H1 (cell line): ENCODE measurements around the gene PPIB. TPM values are rescaled to one million over a fixed set of nuclear protein-coding genes. Genes with fewer than 3 reads are reported as not detected.

Source experiments
- CTCF ChIA-PET: fragments of 300-600 bp; sonication (Branson Sonifier 250); formaldehyde crosslinking; loops from one replicate; lab custom pipeline; 2021; ENCODE audit not compliant: partially characterized antibody; lab: Charles Lee
- POLR2A ChIA-PET: fragments of 300-600 bp; sonication (Branson Sonifier 250); formaldehyde crosslinking; loops from one replicate; lab custom pipeline; 2021; ENCODE audit warnings: inconsistent platforms; ENCODE audit not compliant: partially characterized antibody; lab: Charles Lee
- DNase-seq, 2 experiments: peaks; one replicate each; pipeline versions ENCODE4 v3.0.0 to v3.0.0-alpha.2; 2010 to 2022; ENCODE audit warnings: low spot score in 2 of 2, low read depth in 1 of 2, mixed read lengths in 1 of 2
- FAIRE-seq: peaks from 2 replicates; lab custom pipeline; 2011; peaks lifted over from hg19 to GRCh38; lab: Jason Lieb, UNC
- H2AFZ ChIP-seq: 2 replicates; pipeline ENCODE4 v1.8.1; 2012; ENCODE audit warnings: low read length, inconsistent platforms
- H2AK5ac ChIP-seq: 2 replicates; pipeline ENCODE4 v1.6.1; 2013; ENCODE audit warnings: low read depth, low read length
- H2BK120ac ChIP-seq: replicated peaks from 2 replicates; pipeline ENCODE3; 2013; ENCODE audit warnings: low read depth, low read length, inconsistent platforms
- H2BK12ac ChIP-seq: 2 replicates; pipeline ENCODE4 v1.6.1; 2013; ENCODE audit warnings: low read depth, low read length
- H2BK15ac ChIP-seq: 2 replicates; pipeline ENCODE4 v1.6.1; 2013; ENCODE audit warnings: low read length
- H2BK20ac ChIP-seq: 2 replicates; pipeline ENCODE4 v1.6.1; 2013; ENCODE audit warnings: low read length
- H2BK5ac ChIP-seq: 2 replicates; pipeline ENCODE4 v1.6.1; 2013; ENCODE audit warnings: low read depth, low read length
- H3K14ac ChIP-seq: 2 replicates; pipeline ENCODE4 v1.6.1; 2013; ENCODE audit warnings: inconsistent platforms; ENCODE audit not compliant: insufficient read length
- H3K18ac ChIP-seq: 2 replicates; pipeline ENCODE4 v1.6.1; 2013; ENCODE audit warnings: low read length; ENCODE audit errors: extremely low read depth
- H3K23ac ChIP-seq: 2 replicates; pipeline ENCODE4 v1.6.1; 2013; ENCODE audit warnings: inconsistent platforms; ENCODE audit not compliant: insufficient read length
- H3K23me2 ChIP-seq: 2 replicates; pipeline ENCODE4 v1.6.1; 2013; ENCODE audit warnings: low read depth, low read length
- H3K27ac ChIP-seq: 2 replicates; pipeline ENCODE4 v1.6.1; 2011; ENCODE audit warnings: low read depth, low read length, inconsistent platforms
- H3K27me3 ChIP-seq, 4 experiments: replicated peaks in 1 of 4; 1 replicate in 1 of 4; 2 replicates in 3 of 4; pipeline versions ENCODE4 v1.6.1 to v1.8.1; 2011 to 2013; ENCODE audit warnings: low read length in 3 of 4, mild to moderate bottlenecking in 3 of 4, inconsistent platforms in 2 of 4, mixed read lengths in 2 of 4, moderate library complexity in 1 of 4; ENCODE audit not compliant: control insufficient read depth in 3 of 4, insufficient read depth in 3 of 4; ENCODE audit errors: extremely low read depth in 1 of 4
- H3K36me3 ChIP-seq, 4 experiments: 2 replicates each; pipeline versions ENCODE4 v1.6.1 to v1.8.1; 2011 to 2013; ENCODE audit warnings: mild to moderate bottlenecking in 4 of 4, low read length in 3 of 4, moderate library complexity in 2 of 4, control low read depth in 1 of 4, inconsistent platforms in 1 of 4; ENCODE audit not compliant: insufficient read depth in 4 of 4, control insufficient read depth in 2 of 4
- H3K4ac ChIP-seq: replicated peaks from 2 replicates; pipeline ENCODE3; 2013; ENCODE audit warnings: low read length, low read depth, mixed read lengths, inconsistent platforms; ENCODE audit not compliant: insufficient read length
- H3K4me1 ChIP-seq, 4 experiments: replicated peaks in 1 of 4; 1 replicate in 1 of 4; 2 replicates in 3 of 4; pipeline versions ENCODE4 v1.6.1 to v1.8.1; 2011 to 2013; ENCODE audit warnings: low read length in 3 of 4, inconsistent platforms in 2 of 4, mixed read lengths in 1 of 4; ENCODE audit not compliant: insufficient read depth in 4 of 4, control insufficient read depth in 3 of 4
- H3K4me2 ChIP-seq, 2 experiments: 2 replicates each; pipeline versions ENCODE4 v1.6.1 to v1.8.1; 2011 to 2013; ENCODE audit warnings: low read depth in 2 of 2, low read length in 2 of 2, control low read depth in 1 of 2, inconsistent platforms in 1 of 2, mild to moderate bottlenecking in 1 of 2; ENCODE audit not compliant: insufficient read depth in 1 of 2
- H3K4me3 ChIP-seq, 4 experiments: fragments of 200-600, 300-600 bp in 1 of 4; sonication (generic), shearing (Covaris generic), sonication (Bioruptor Twin) in 1 of 4; 2 replicates each; pipeline versions ENCODE4 v1.5.1 to v1.8.1; 2011 to 2016; ENCODE audit warnings: low read length in 4 of 4, low read depth in 3 of 4, control low read depth in 2 of 4, inconsistent platforms in 2 of 4, mild to moderate bottlenecking in 2 of 4, mixed read lengths in 1 of 4, moderate library complexity in 1 of 4; ENCODE audit not compliant: insufficient read depth in 2 of 4; ENCODE audit errors: extremely low read depth in 1 of 4
- H3K56ac ChIP-seq: replicated peaks from 2 replicates; pipeline ENCODE3; 2013; ENCODE audit warnings: low read depth, mild to moderate bottlenecking, mixed read lengths, low read length, inconsistent platforms; ENCODE audit not compliant: insufficient read length
- H3K79me1 ChIP-seq: 2 replicates; pipeline ENCODE4 v1.6.1; 2013; ENCODE audit warnings: low read depth, low read length, control low read depth
- H3K79me2 ChIP-seq, 2 experiments: 2 replicates each; pipeline versions ENCODE4 v1.6.1 to v1.8.1; 2012 to 2013; ENCODE audit warnings: low read length in 2 of 2, mild to moderate bottlenecking in 2 of 2, inconsistent platforms in 1 of 2; ENCODE audit not compliant: insufficient read depth in 2 of 2, control insufficient read depth in 1 of 2
- H3K9ac ChIP-seq, 4 experiments: replicated peaks in 1 of 4; 1 replicate in 1 of 4; 2 replicates in 3 of 4; pipeline versions ENCODE4 v1.6.1 to v1.8.1; 2011 to 2013; ENCODE audit warnings: low read depth in 3 of 4, low read length in 3 of 4, control low read depth in 2 of 4, mild to moderate bottlenecking in 2 of 4, moderate library complexity in 2 of 4, inconsistent platforms in 1 of 4; ENCODE audit errors: extremely low read depth in 1 of 4
- H3K9me3 ChIP-seq, 2 experiments: 2 replicates each; pipeline versions ENCODE4 v1.6.1 to v1.8.1; 2012 to 2013; ENCODE audit warnings: mild to moderate bottlenecking in 2 of 2, moderate library complexity in 2 of 2, control low read depth in 1 of 2, inconsistent platforms in 1 of 2, low read depth in 1 of 2, low read length in 1 of 2, mixed read lengths in 1 of 2; ENCODE audit not compliant: insufficient read depth in 2 of 2
- H4K20me1 ChIP-seq, 2 experiments: replicated peaks in 1 of 2; 2 replicates each; pipeline versions ENCODE3 to v1.8.1; 2011 to 2013; ENCODE audit warnings: inconsistent platforms in 2 of 2, low read length in 2 of 2, mild to moderate bottlenecking in 1 of 2; ENCODE audit not compliant: insufficient read depth in 2 of 2, control insufficient read depth in 1 of 2
- H4K5ac ChIP-seq: 2 replicates; pipeline ENCODE4 v1.6.1; 2013; ENCODE audit warnings: low read length, low read depth, mixed read lengths, inconsistent platforms; ENCODE audit not compliant: insufficient read length
- H4K8ac ChIP-seq: 2 replicates; pipeline ENCODE4 v1.8.0; 2013; ENCODE audit warnings: mild to moderate bottlenecking, moderate library complexity, low read length, inconsistent platforms; ENCODE audit not compliant: insufficient read depth; ENCODE audit errors: extremely low read depth
- H4K91ac ChIP-seq: replicated peaks from 2 replicates; pipeline ENCODE3; 2013; ENCODE audit warnings: low read length, mixed read lengths, inconsistent platforms; ENCODE audit not compliant: insufficient read length
- CEBPB ChIP-seq: IDR thresholded peaks from 2 replicates; pipeline ENCODE4 v1.6.1; 2012; ENCODE audit warnings: low read depth, low read length
- CHD2 ChIP-seq: IDR thresholded peaks from 2 replicates; pipeline ENCODE4 v1.6.1; 2012; ENCODE audit warnings: low read length, improper control_type of control experiment
- CTBP2 ChIP-seq: IDR thresholded peaks from 2 replicates; pipeline ENCODE4 v1.7.0; 2011; ENCODE audit warnings: borderline replicate concordance, mild to moderate bottlenecking, moderate library complexity, mixed read lengths, low read length; ENCODE audit not compliant: insufficient read depth, insufficient read length
- EGR1 ChIP-seq: IDR thresholded peaks from 2 replicates; pipeline ENCODE4 v1.6.1; 2011; ENCODE audit warnings: low read depth, low read length, borderline replicate concordance
- GTF2F1 ChIP-seq: IDR thresholded peaks from 2 replicates; pipeline ENCODE4 v1.6.1; 2012; ENCODE audit warnings: low read depth, low read length, improper control_type of control experiment, borderline replicate concordance
- HDAC6 ChIP-seq: IDR thresholded peaks from one replicate; pipeline ENCODE4 v1.7.1; 2012; ENCODE audit warnings: low read depth, mild to moderate bottlenecking, inconsistent platforms, low read length, moderate library complexity
- KDM1A ChIP-seq: fragments of 200-600, 300-600 bp; sonication (generic); IDR thresholded peaks from 2 replicates; pipeline ENCODE4 v1.7.1; 2016; ENCODE audit warnings: mild to moderate bottlenecking, low read length, borderline replicate concordance
- KDM5A ChIP-seq: fragments of 200-600 bp; IDR thresholded peaks from 2 replicates; pipeline ENCODE4 v1.7.1; 2012; ENCODE audit warnings: mild to moderate bottlenecking, low read length, inconsistent platforms, mixed read lengths
- POLR2A ChIP-seq, 2 experiments: IDR thresholded peaks; 1 replicate in 1 of 2; 2 replicates in 1 of 2; pipeline ENCODE4 v1.6.1; 2011; ENCODE audit warnings: low read depth in 2 of 2, low read length in 2 of 2, mild to moderate bottlenecking in 2 of 2; ENCODE audit errors: control extremely low read depth in 1 of 2
- RXRA ChIP-seq: IDR thresholded peaks from 2 replicates; pipeline ENCODE4 v1.6.1; 2011; ENCODE audit warnings: low read depth, mild to moderate bottlenecking, low read length, moderate library complexity; ENCODE audit not compliant: insufficient read depth
- SIN3A ChIP-seq, 2 experiments: IDR thresholded peaks in 1 of 2; conservative IDR thresholded peaks in 1 of 2; 2 replicates each; pipeline ENCODE4 v1.6.1; 2011 to 2012; ENCODE audit warnings: low read length in 2 of 2, improper control_type of control experiment in 1 of 2, low read depth in 1 of 2, mild to moderate bottlenecking in 1 of 2
- SIX5 ChIP-seq: IDR thresholded peaks from 2 replicates; pipeline ENCODE4 v1.6.1; 2011; ENCODE audit warnings: mild to moderate bottlenecking, low read depth, low read length
- SP1 ChIP-seq: IDR thresholded peaks from 2 replicates; pipeline ENCODE4 v1.6.1; 2011; ENCODE audit warnings: low read depth, low read length
- SP2 ChIP-seq: IDR thresholded peaks from 2 replicates; pipeline ENCODE4 v1.6.1; 2012; ENCODE audit warnings: mild to moderate bottlenecking, low read length, inconsistent platforms
- TBP ChIP-seq: IDR thresholded peaks from 2 replicates; pipeline ENCODE4 v1.6.1; 2011; ENCODE audit warnings: low read depth, low read length, improper control_type of control experiment
- WGBS, 2 experiments: shearing (Covaris generic) in 1 of 2; methylation state at CpG; one replicate each; pipeline versions ENCODE4 v1.1.6 to v1.1.7; 2013 to 2015; ENCODE audit warnings: low lambda C conversion rate in 2 of 2, mixed read lengths in 2 of 2, inconsistent platforms in 1 of 2, low coverage in 1 of 2, missing lambda C conversion rate in 1 of 2; ENCODE audit not compliant: insufficient replicate concordance in 2 of 2, insufficient coverage in 1 of 2, insufficient read length in 1 of 2; ENCODE audit errors: extremely low coverage in 1 of 2, missing lambda C conversion rate in 1 of 2; 5-methylcytosine and 5-hydroxymethylcytosine counted together
- polyA plus RNA-seq, 7 experiments: library from polyadenylated mRNA; depleted of rRNA in 3 of 7; stranded (reverse) in 5 of 7; unstranded in 2 of 7; fragments of >200 nt in 5 of 7; fragments of 200-250 nt in 2 of 7; gene quantifications; 1 replicate in 5 of 7; 2 replicates in 1 of 7; 4 replicates in 1 of 7; pipeline versions ENCODE4 v1.2.1 to v1.2.3, GENCODE V29; 2011 to 2013; ENCODE audit warnings: missing spikeins in 2 of 7, mixed read lengths in 2 of 7
- total RNA-seq: library from RNA; stranded (reverse); fragmentation: NEBNext Ultra II Directional; extraction: Animal tissue kit (Norgen Biotek cat#: 25700); gene quantifications from 2 replicates; pipeline ENCODE4 v1.2.1, GENCODE V29; 2021

Gene PPIB
- total and polyA plus RNA-seq, 2 of the 8 experiments (the other 6 are each of a cell fraction or from before 2014, with no cell fraction given): 558 to 579 TPM

- H2BK120ac ChIP-seq: no peak overlapping the region
- H3K79me2 ChIP-seq: no peaks in the 10 kb centered on the region
- H2BK15ac ChIP-seq: no peak overlapping the region
- H3K36me3 ChIP-seq: peaks cover 13 to 44% (median 37%) of the 10 kb centered on the region in 4 experiments
- H4K8ac ChIP-seq: no peak overlapping the region
- no peak overlapping the region for H2BK12ac ChIP-seq
- CTCF ChIA-PET: interaction anchor here (0.6 to 2.2 kb wide), 3 partner anchors 8 to 139 kb away, joined by 3 to 18 read pairs (median 3); no protein-coding TSS in a partner anchor
- H3K23ac ChIP-seq: no peak overlapping the region
- no peak overlapping the region for H4K5ac ChIP-seq
- no peak overlapping the region for H3K4ac ChIP-seq
- H4K91ac ChIP-seq: no peak overlapping the region
- H2BK5ac ChIP-seq: no peak overlapping the region
- no peak overlapping the region for H3K18ac ChIP-seq
- H3K23me2 ChIP-seq: no peaks in the 10 kb centered on the region
- TF ChIP-seq EGR1 (no peak), SIN3A (conservative IDR thresholded peaks at IDR 0.05 in 1 of 2, IDR thresholded peaks at IDR 0.05 in 1 of 2; ENCODE audit: low read depth in 1 of 2, low read length in 2 of 2) (no peak), CHD2 (no peak), POLR2A (IDR thresholded peaks at IDR 0.05; ENCODE audit: control extremely low read depth in 1 of 2, low read depth in 2 of 2, low read length in 2 of 2) (no peak), KDM5A (no peak), CEBPB (no peak), SIX5 (no peak), SP1 (no peak), KDM1A (no peak), RXRA (no peak), SP2 (no peak), HDAC6 (no peak), TBP (no peak), CTBP2 (no peak), GTF2F1 (no peak)
- TF ChIP-seq, all 59 proteins: peak for 0
- POLR2A ChIA-PET: no interaction called here
- Histone ChIP-seq H3K79me1 (no peaks in the 10 kb centered on the region; the same call in 1 of the 2 replicates), H2AK5ac (no peak overlapping the region), H2BK20ac (no peak overlapping the region), H3K9ac (no peak overlapping the region), H3K4me3 (no peak overlapping the region), H3K56ac (no peak overlapping the region), H4K20me1 (peaks cover 0 to 1% of the 10 kb centered on the region in 2 experiments), H2AFZ (no peak overlapping the region), H3K14ac (no peak overlapping the region), H3K27ac (no peak overlapping the region), H3K4me2 (no peak overlapping the region), H3K9me3 (no peaks in the 10 kb centered on the region), H3K4me1 (no peaks in the 10 kb centered on the region), H3K27me3 (no peaks in the 10 kb centered on the region)
- 96% methylated on average over 3 of the region's 3 CpGs; no CpG with 5 or more reads in 1 of the 2 experiments for WGBS, 2 experiments
- FAIRE-seq: no peak
- DNase-seq: no peak
Observed at GRCh38 chr15:64130159-64130558, 32.7 kb downstream of the PPIB start.
